ENCODE data around the gene FRAT1.

Gene FRAT1

GRCh38 chr10:97362310-97363033 is 43.4 kb downstream of the FRAT1 start:
- H3K27me3 ChIP-seq (replicated peaks; ENCODE audit: control insufficient read depth, insufficient read depth, low read length, poor library complexity, severe bottlenecking): no peaks in the 10 kb centered on the region
- H3K4me1 ChIP-seq (ENCODE audit: control insufficient read depth, insufficient read depth, low read length, poor library complexity, severe bottlenecking): no peaks in the 10 kb centered on the region
- H3K36me3 ChIP-seq (ENCODE audit: control insufficient read depth, insufficient read depth, low read length): peaks cover 27% of the 10 kb centered on the region
- no peak overlapping the region for H3K27ac ChIP-seq (ENCODE audit: insufficient read depth, low read length, poor library complexity, severe bottlenecking)
- no peak overlapping the region for H3K4me3 ChIP-seq (ENCODE audit: insufficient read depth, low read depth, low read length, poor library complexity, severe bottlenecking)
- no peaks in the 10 kb centered on the region for H3K9me3 ChIP-seq (ENCODE audit: control insufficient read depth, low read length)
- no peak for DNase-seq

- Histone ChIP-seq H3K27me3 (replicated peaks; ENCODE audit: control insufficient read depth, insufficient read depth, low read length, poor library complexity, severe bottlenecking) (no peaks in the 10 kb centered on the region), H3K36me3 (ENCODE audit: control insufficient read depth, insufficient read depth, low read length) (peaks cover 27% of the 10 kb centered on the region), H3K27ac (ENCODE audit: insufficient read depth, low read length, poor library complexity, severe bottlenecking) (no peak overlapping the region), H3K9me3 (ENCODE audit: control insufficient read depth, low read length) (no peaks in the 10 kb centered on the region), H3K4me3 (ENCODE audit: insufficient read depth, low read depth, low read length, poor library complexity, severe bottlenecking) (no peak overlapping the region), H3K4me1 (ENCODE audit: control insufficient read depth, insufficient read depth, low read length, poor library complexity, severe bottlenecking) (no peaks in the 10 kb centered on the region)
- DNase-seq: no peak
Observed at GRCh38 chr10:97363071-97363470, 44.0 kb downstream of the FRAT1 start.

DNA sequence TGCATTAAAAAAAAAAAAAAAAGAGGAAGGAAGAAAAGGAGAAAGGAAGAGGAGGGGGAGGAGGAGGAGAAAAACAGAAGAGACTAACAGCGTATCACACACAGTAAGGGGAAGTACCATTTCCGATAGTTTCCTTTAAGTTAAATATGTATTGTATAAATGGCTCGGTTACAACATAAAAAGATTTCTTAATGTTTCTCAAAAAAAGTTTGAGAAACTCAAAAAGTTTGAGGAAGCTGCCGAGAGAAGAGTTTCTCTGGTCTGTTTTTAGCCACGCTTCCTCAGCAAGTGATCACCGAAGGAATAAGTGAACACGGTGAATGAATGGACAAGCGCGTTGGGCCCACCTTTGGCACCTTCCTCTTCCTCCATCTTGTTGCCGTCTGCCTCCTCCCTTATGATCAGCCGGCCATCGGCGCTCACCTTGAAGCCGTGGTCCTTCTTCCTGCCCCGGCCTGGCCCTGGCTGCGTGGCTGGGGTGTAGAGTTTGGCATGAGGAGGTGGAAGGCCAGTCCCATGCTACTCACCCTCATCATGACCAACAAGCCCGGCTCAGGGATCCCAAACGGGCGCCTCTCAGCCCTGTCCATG is 46.8 kb downstream of the FRAT1 start:
- DNase-seq: no peak
- Histone ChIP-seq H3K9me3 (ENCODE audit: control insufficient read depth, low read length) (no peaks in the 10 kb centered on the region), H3K4me3 (ENCODE audit: insufficient read depth, low read depth, low read length, poor library complexity, severe bottlenecking) (no peak overlapping the region), H3K27ac (ENCODE audit: insufficient read depth, low read length, poor library complexity, severe bottlenecking) (no peak overlapping the region), H3K36me3 (ENCODE audit: control insufficient read depth, insufficient read depth, low read length) (peaks cover 30% of the 10 kb centered on the region), H3K27me3 (replicated peaks; ENCODE audit: control insufficient read depth, insufficient read depth, low read length, poor library complexity, severe bottlenecking) (no peaks in the 10 kb centered on the region), H3K4me1 (ENCODE audit: control insufficient read depth, insufficient read depth, low read length, poor library complexity, severe bottlenecking) (no peaks in the 10 kb centered on the region)

GRCh38 chr10:97366572-97366971 is 47.5 kb downstream of the FRAT1 start:
- Histone ChIP-seq H3K4me1 (ENCODE audit: control insufficient read depth, insufficient read depth, low read length, poor library complexity, severe bottlenecking) (no peaks in the 10 kb centered on the region), H3K27me3 (replicated peaks; ENCODE audit: control insufficient read depth, insufficient read depth, low read length, poor library complexity, severe bottlenecking) (no peaks in the 10 kb centered on the region), H3K36me3 (ENCODE audit: control insufficient read depth, insufficient read depth, low read length) (peaks cover 37% of the 10 kb centered on the region), H3K9me3 (ENCODE audit: control insufficient read depth, low read length) (no peaks in the 10 kb centered on the region), H3K27ac (ENCODE audit: insufficient read depth, low read length, poor library complexity, severe bottlenecking) (no peak overlapping the region), H3K4me3 (ENCODE audit: insufficient read depth, low read depth, low read length, poor library complexity, severe bottlenecking) (no peak overlapping the region)
- no peak for DNase-seq

DNA sequence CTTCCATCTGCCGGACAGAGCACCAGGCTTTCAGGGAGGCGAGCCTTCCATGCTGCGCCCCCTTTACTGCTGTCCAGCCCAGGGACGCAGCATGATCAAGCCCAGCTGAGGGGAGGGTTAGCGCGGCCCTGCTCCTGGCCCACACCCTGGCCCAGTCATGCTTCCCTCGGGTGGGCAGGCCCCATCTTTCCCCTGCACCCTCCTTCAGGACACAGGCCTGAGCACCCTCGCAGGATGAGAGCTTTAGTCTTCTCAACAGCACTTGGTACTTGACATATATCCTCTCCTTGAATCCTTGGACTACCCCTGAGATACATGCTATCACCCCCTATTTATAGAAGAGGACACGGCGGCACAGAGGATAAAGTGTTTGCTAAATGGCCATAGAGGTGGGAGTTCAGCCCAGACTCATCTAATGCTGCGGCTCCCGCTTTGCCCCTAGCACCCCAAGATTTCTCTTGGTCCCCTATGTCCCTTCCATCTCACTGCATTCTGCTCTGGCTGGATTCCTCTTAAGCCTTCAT is 48.1 kb downstream of the FRAT1 start:
- H3K36me3 ChIP-seq (ENCODE audit: control insufficient read depth, insufficient read depth, low read length): peaks cover 43% of the 10 kb centered on the region
- no peak for DNase-seq
- H3K4me3 ChIP-seq (ENCODE audit: insufficient read depth, low read depth, low read length, poor library complexity, severe bottlenecking): no peak overlapping the region
- no peaks in the 10 kb centered on the region for H3K9me3 ChIP-seq (ENCODE audit: control insufficient read depth, low read length)
- H3K27ac ChIP-seq (ENCODE audit: insufficient read depth, low read length, poor library complexity, severe bottlenecking): no peak overlapping the region
- no peaks in the 10 kb centered on the region for H3K27me3 ChIP-seq (replicated peaks; ENCODE audit: control insufficient read depth, insufficient read depth, low read length, poor library complexity, severe bottlenecking)
- H3K4me1 ChIP-seq (ENCODE audit: control insufficient read depth, insufficient read depth, low read length, poor library complexity, severe bottlenecking): no peaks in the 10 kb centered on the region
